HepG2 (cell line): ENCODE measurements around the gene CABLES2. TPM values are rescaled to one million over a fixed set of nuclear protein-coding genes. Genes with fewer than 3 reads are reported as not detected.

Experiments used
- ATAC-seq: fragments of 200-7000 bp; cut with Tn5 transposase; 3 replicates; pipeline ENCODE4 v1.9.1; 2020; ENCODE audit warnings: mild to moderate bottlenecking, moderate library complexity
- BruUV-seq: library from RNA; stranded (reverse); fragments of 400-500 nt; replicated peaks from 2 replicates; lab custom pipeline; 2021; lab: Mats Ljungman, UMichigan
- CTCF ChIA-PET: fragments of 300-600 bp; formaldehyde crosslinking; extraction: SDS; loops from one replicate; lab custom pipeline; 2021; ENCODE audit warnings: low total read pairs, inconsistent platforms, low intra/inter-chr PET ratio; lab: Yijun Ruan, JAX
- POLR2A ChIA-PET: fragments of 350-600 bp; sonication (Branson Sonifier 250); formaldehyde crosslinking; loops from one replicate; lab custom pipeline; 2020; ENCODE audit warnings: antibody characterized with exemption, inconsistent platforms; lab: Yijun Ruan, JAX
- DNase-seq: peaks from one replicate; pipeline ENCODE4 v3.0.0-alpha.2; 2015; ENCODE audit warnings: low spot score
- FAIRE-seq: peaks from 3 replicates; lab custom pipeline; 2011; peaks lifted over from hg19 to GRCh38; lab: Jason Lieb, UNC
- H2AFZ ChIP-seq: one replicate; pipeline ENCODE4 v1.6.1; 2011; ENCODE audit warnings: low read length, inconsistent platforms
- H3K27ac ChIP-seq: fragments of 300-600 bp; 3 replicates; pipeline ENCODE4 v1.8.0; 2011; ENCODE audit warnings: mixed run types, mild to moderate bottlenecking, mixed read lengths, low read length, inconsistent platforms; ENCODE audit not compliant: insufficient read depth; ENCODE audit errors: extremely low read length
- H3K27me3 ChIP-seq, 2 experiments: fragments of 200-600 bp in 1 of 2; 2 replicates in 1 of 2; 3 replicates in 1 of 2; pipeline versions ENCODE4 v1.6.0 to v1.8.0; 2011; ENCODE audit warnings: low read length in 2 of 2, mild to moderate bottlenecking in 2 of 2, moderate library complexity in 2 of 2, inconsistent platforms in 1 of 2; ENCODE audit not compliant: insufficient read depth in 2 of 2, control insufficient read depth in 1 of 2
- H3K36me3 ChIP-seq, 2 experiments: fragments of 200-600 bp in 1 of 2; replicated peaks in 1 of 2; 2 replicates in 1 of 2; 3 replicates in 1 of 2; pipeline versions ENCODE4 v1.5.1 to v1.8.0; 2011; ENCODE audit warnings: low read length in 2 of 2, inconsistent platforms in 1 of 2; ENCODE audit not compliant: insufficient read depth in 2 of 2, control insufficient read depth in 1 of 2
- H3K4me1 ChIP-seq: 2 replicates; pipeline ENCODE4 v1.5.1; 2012; ENCODE audit warnings: low read length, inconsistent platforms; ENCODE audit not compliant: insufficient read depth
- H3K4me2 ChIP-seq: 2 replicates; pipeline ENCODE4 v1.6.0; 2011; ENCODE audit warnings: low read depth, low read length, inconsistent platforms
- H3K4me3 ChIP-seq, 3 experiments: fragments of 200-600 bp in 1 of 3; sonication (generic), shearing (Covaris generic) in 1 of 3; replicated peaks in 1 of 3; 2 replicates each; pipeline ENCODE4 v1.5.1; 2011 to 2016; ENCODE audit warnings: low read length in 3 of 3, inconsistent platforms in 2 of 3, low read depth in 2 of 3, mild to moderate bottlenecking in 2 of 3, control low read depth in 1 of 3, mixed read lengths in 1 of 3; ENCODE audit not compliant: insufficient read depth in 1 of 3
- H3K79me2 ChIP-seq: one replicate; pipeline ENCODE4 v1.6.1; 2011; ENCODE audit warnings: low read length, inconsistent platforms; ENCODE audit not compliant: insufficient read depth
- H3K9ac ChIP-seq: 2 replicates; pipeline ENCODE4 v1.6.0; 2011; ENCODE audit warnings: mild to moderate bottlenecking, low read depth, low read length, inconsistent platforms; ENCODE audit not compliant: insufficient read depth
- H3K9me3 ChIP-seq: 2 replicates; pipeline ENCODE4 v1.5.1; 2012; ENCODE audit warnings: mild to moderate bottlenecking, low read length
- H4K20me1 ChIP-seq: 2 replicates; pipeline ENCODE4 v1.6.0; 2011; ENCODE audit warnings: inconsistent platforms, mild to moderate bottlenecking, low read length, moderate library complexity; ENCODE audit not compliant: insufficient read depth
- AGO2 ChIP-seq: fragments of 200-400 bp; formaldehyde crosslinking; optimal IDR thresholded peaks from 2 replicates; pipeline ENCODE3; 2017; ENCODE audit warnings: mild to moderate bottlenecking, low read depth, low read length, moderate library complexity
- CEBPZ ChIP-seq: IDR thresholded peaks from 2 replicates; pipeline ENCODE4 v1.6.1; 2012; ENCODE audit warnings: low read length, improper control_type of control experiment
- DDIT3 ChIP-seq: sonication (generic); formaldehyde crosslinking; IDR thresholded peaks from 2 replicates; pipeline ENCODE4 v1.4.0; 2020; ENCODE audit warnings: mild to moderate bottlenecking, missing genetic modification reagents
- HNRNPL ChIP-seq: fragments of 200-400 bp; formaldehyde crosslinking; IDR thresholded peaks from 2 replicates; pipeline ENCODE4 v1.6.1; 2017; ENCODE audit warnings: mild to moderate bottlenecking, low read depth, low read length
- MAFF ChIP-seq: IDR thresholded peaks from 2 replicates; pipeline ENCODE4 v1.6.1; 2011; ENCODE audit warnings: low read depth, low read length, improper control_type of control experiment
- MATR3 ChIP-seq: sonication (generic); formaldehyde crosslinking; IDR thresholded peaks from 2 replicates; pipeline ENCODE4 v1.4.0; 2020; ENCODE audit warnings: missing genetic modification reagents
- MAX ChIP-seq: IDR thresholded peaks from 2 replicates; pipeline ENCODE4 v1.6.1; 2012; ENCODE audit warnings: inconsistent platforms
- ZBTB33 ChIP-seq: sonication (generic); formaldehyde crosslinking; IDR thresholded peaks from 2 replicates; pipeline ENCODE4 v1.4.0; 2020; ENCODE audit warnings: missing genetic modification reagents
- ZFY ChIP-seq: sonication (generic); formaldehyde crosslinking; IDR thresholded peaks from 2 replicates; pipeline ENCODE4 v1.4.0; 2020; ENCODE audit warnings: missing genetic modification reagents
- ZNF101 ChIP-seq: sonication (generic); formaldehyde crosslinking; IDR thresholded peaks from 2 replicates; pipeline ENCODE4 v1.4.0; 2020; ENCODE audit warnings: mild to moderate bottlenecking, low read depth, missing genetic modification reagents, borderline replicate concordance
- ZNF512B ChIP-seq: sonication (generic); formaldehyde crosslinking; IDR thresholded peaks from 2 replicates; pipeline ENCODE4 v1.5.1; 2020; ENCODE audit warnings: missing genetic modification reagents, mild to moderate bottlenecking, borderline replicate concordance
- ZNF629 ChIP-seq: sonication (generic); formaldehyde crosslinking; conservative IDR thresholded peaks from 2 replicates; pipeline ENCODE4 v1.5.0; 2020; ENCODE audit warnings: missing genetic modification reagents
- ZNF773 ChIP-seq: sonication (generic); formaldehyde crosslinking; IDR thresholded peaks from 2 replicates; pipeline ENCODE4 v1.4.0; 2020; ENCODE audit warnings: missing genetic modification reagents, borderline replicate concordance
- ZNF891 ChIP-seq: sonication (generic); formaldehyde crosslinking; IDR thresholded peaks from 2 replicates; pipeline ENCODE4 v1.5.0; 2020; ENCODE audit warnings: mild to moderate bottlenecking, missing genetic modification reagents
- WGBS: methylation state at CpG from one replicate; pipeline ENCODE4 v1.1.6; 2017; ENCODE audit warnings: low lambda C conversion rate; 5-methylcytosine and 5-hydroxymethylcytosine counted together
- in situ Hi-C: cut with HindIII; loops from 2 replicates; pipeline ENCODE4 v1.10.0; 2017; ENCODE audit warnings: low pct_unique_long_range_greater_than_20kb; ENCODE audit not compliant: extremely low pct_ligation_motif_present
- intact Hi-C: fragments of 100-400 bp; cut with micrococcal nuclease; formaldehyde crosslinking; loops from one replicate; pipeline ENCODE4 v1.10.0; 2022; ENCODE audit not compliant: unreplicated experiment
- polyA plus RNA-seq, 8 experiments: library from polyadenylated mRNA; depleted of rRNA in 3 of 8; stranded (reverse) in 7 of 8; unstranded in 1 of 8; fragments of >200 nt; fragmentation: Illumina TruSeq in 4 of 8; extraction: Trizol in 4 of 8; gene quantifications; 2 replicates each; pipeline versions ENCODE4 v1.2.1 to v1.2.3, GENCODE V29; 2011 to 2016; ENCODE audit warnings: low read depth in 4 of 8, missing spikeins in 1 of 8, mixed read lengths in 1 of 8; ENCODE audit not compliant: insufficient read depth in 1 of 8
- total RNA-seq, 5 experiments: library from RNA; depleted of rRNA; stranded (reverse); fragments of >200 nt; fragmentation: Illumina TruSeq; extraction: Trizol; gene quantifications; 2 replicates each; pipeline ENCODE4 v1.2.3, GENCODE V29; 2016; ENCODE audit warnings: low read depth in 1 of 5

CABLES2 gene
- total and polyA plus RNA-seq, 2 of the 13 experiments (the other 11 are each of a cell fraction or from before 2014, with no cell fraction given), result 5.2 to 9.7 TPM

- FAIRE-seq (no peak), DNase-seq (no peak), ATAC-seq (no peak)
- peaks cover 29% of the 10 kb centered on the region for H4K20me1 ChIP-seq
- POLR2A ChIA-PET, result interaction anchor here (1.4 kb wide), 1 partner anchor 25 kb away, joined by 4 read pairs; no protein-coding TSS in a partner anchor
- H3K9ac ChIP-seq, result no peak overlapping the region
- intact Hi-C loops (loop anchor here (10.0 kb wide), 1 partner anchor 1604 kb away; the partner anchor contains the start of gene ZNF512B), in situ Hi-C loops (no loop called here)
- no peaks in the 10 kb centered on the region for H3K27me3 ChIP-seq
- peaks cover 62% of the 10 kb centered on the region for H3K4me1 ChIP-seq
- no peak overlapping the region for H2AFZ ChIP-seq
- 95% methylated on average over 23 of the region's 25 CpGs for WGBS
- CTCF ChIA-PET, result no interaction called here
- no peak overlapping the region for H3K4me3 ChIP-seq
- BruUV-seq, result no TSS peak
- H3K4me2 ChIP-seq, result no peak overlapping the region
- H3K27ac ChIP-seq, result peak overlapping the region; percentile 14
- peaks cover 26 to 31% of the 10 kb centered on the region in 2 experiments for H3K36me3 ChIP-seq
- no peaks in the 10 kb centered on the region for H3K9me3 ChIP-seq
- H3K79me2 ChIP-seq, result peaks cover 32% of the 10 kb centered on the region
- no peak for TF ChIP-seq MAFF
- TF ChIP-seq ZNF629, result peak; percentile 91
- TF ChIP-seq ZFY (CRISPR knock-in tag), result 0 out of 2 replicates have a peak, but pooled peaks have one; percentile 18
- TF ChIP-seq DDIT3, result no peak
- TF ChIP-seq ZNF101, result no peak
- TF ChIP-seq ZNF512B (CRISPR knock-in tag), result no peak
- TF ChIP-seq CEBPZ, result no peak
- TF ChIP-seq ZNF773 (CRISPR knock-in tag), result no peak
- no peak for TF ChIP-seq MAX
- peak; percentile 72 for TF ChIP-seq AGO2
- no peak for TF ChIP-seq MATR3
- 0 out of 2 replicates have a peak, but pooled peaks have one; percentile 35 for TF ChIP-seq HNRNPL
- TF ChIP-seq ZBTB33, result no peak
- 0 out of 2 replicates have a peak, but pooled peaks have one; percentile 18 for TF ChIP-seq ZNF891 (CRISPR knock-in tag)
Measured at GRCh38 chr20:62360854-62361798, 46.0 kb downstream of the CABLES2 start.
